Central memory CD4-positive, alpha-beta T cell (primary cell): ENCODE results near the gene ADRM1.

ENCODE experiments used
- DNase-seq: peaks from one replicate; pipeline ENCODE4 v3.0.0; 2022

The ADRM1 gene

GRCh38 chr20:62345681-62346370 lies 43.0 kb downstream of the ADRM1 start:
- no peak for DNase-seq

- no peak for DNase-seq
Observed at GRCh38 chr20:62346398-62347150, 43.8 kb downstream of the ADRM1 start.

- no peak for DNase-seq
Observed at GRCh38 chr20:62347151-62347404, 44.3 kb downstream of the ADRM1 start.

- DNase-seq = no peak
Observed at GRCh38 chr20:62347445-62347844, 44.6 kb downstream of the ADRM1 start.

GRCh38 chr20:62348604-62349003 lies 45.8 kb downstream of the ADRM1 start:
- no peak for DNase-seq

- DNase-seq = no peak
Observed at GRCh38 chr20:62349556-62350097, 46.8 kb downstream of the ADRM1 start.

GRCh38 chr20:62350098-62350628 lies 47.4 kb downstream of the ADRM1 start:
- DNase-seq = no peak

GRCh38 chr20:62350629-62351422 lies 48.0 kb downstream of the ADRM1 start:
- DNase-seq = no peak

- DNase-seq = no peak
Observed at GRCh38 chr20:62351469-62352401, 48.9 kb downstream of the ADRM1 start.

GRCh38 chr20:62352402-62353288 lies 49.8 kb downstream of the ADRM1 start:
- DNase-seq = no peak

- no peak for DNase-seq
Observed at GRCh38 chr20:62353289-62354030, 50.7 kb downstream of the ADRM1 start.

GRCh38 chr20:62354031-62354808 lies 51.4 kb downstream of the ADRM1 start:
- no peak for DNase-seq

- no peak for DNase-seq
Observed at GRCh38 chr20:62354811-62355341, 52.1 kb downstream of the ADRM1 start.

GRCh38 chr20:62355516-62355877 lies 52.7 kb downstream of the ADRM1 start:
- no peak for DNase-seq

- no peak for DNase-seq
Observed at GRCh38 chr20:62355878-62356588, 53.2 kb downstream of the ADRM1 start.

- no peak for DNase-seq
Observed at GRCh38 chr20:62356589-62357186, 53.9 kb downstream of the ADRM1 start.

- DNase-seq = no peak
Observed at GRCh38 chr20:62357187-62357667, 54.4 kb downstream of the ADRM1 start.

GRCh38 chr20:62357681-62358080 lies 54.9 kb downstream of the ADRM1 start:
- DNase-seq = no peak
